Retinal pigment epithelial cell (primary cell): Measurements from ENCODE around the gene ARL15.

Source experiments
- DNase-seq: peaks from one replicate; pipeline ENCODE4 v3.0.0-alpha.2; 2010; ENCODE audit warnings: low read depth
- H3K4me3 ChIP-seq: 2 replicates; pipeline ENCODE4 v1.5.1; 2011; ENCODE audit warnings: mild to moderate bottlenecking, low read length, control low read depth, moderate library complexity
- TF ChIP-seq, protein P1 (sequence below): conservative IDR thresholded peaks from 2 replicates; pipeline ENCODE4 v1.5.1; 2011; ENCODE audit warnings: low read depth, low read length, control low read depth, inconsistent platforms

Gene ARL15

DNA sequence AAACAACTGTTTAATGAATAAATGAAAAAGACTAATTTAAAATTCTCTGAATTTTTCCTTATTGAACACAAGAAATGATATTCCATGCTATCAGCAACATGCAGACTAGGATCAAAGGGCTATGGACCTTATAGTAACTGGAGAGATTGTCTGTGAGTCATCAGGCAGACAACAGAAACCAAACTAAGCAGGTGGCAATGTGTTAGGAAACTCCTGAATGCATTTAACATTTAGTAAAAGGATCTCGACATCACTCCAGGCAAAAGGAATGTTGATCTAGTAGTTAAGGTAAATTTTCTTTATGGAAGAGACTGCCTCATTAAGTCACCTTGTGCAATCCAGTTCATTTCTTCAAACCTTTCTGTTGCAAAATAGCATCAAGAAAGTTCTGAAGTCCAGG is 58.4 kb downstream of the ARL15 start:
- no peak for DNase-seq
- TF ChIP-seq, protein P1, sequence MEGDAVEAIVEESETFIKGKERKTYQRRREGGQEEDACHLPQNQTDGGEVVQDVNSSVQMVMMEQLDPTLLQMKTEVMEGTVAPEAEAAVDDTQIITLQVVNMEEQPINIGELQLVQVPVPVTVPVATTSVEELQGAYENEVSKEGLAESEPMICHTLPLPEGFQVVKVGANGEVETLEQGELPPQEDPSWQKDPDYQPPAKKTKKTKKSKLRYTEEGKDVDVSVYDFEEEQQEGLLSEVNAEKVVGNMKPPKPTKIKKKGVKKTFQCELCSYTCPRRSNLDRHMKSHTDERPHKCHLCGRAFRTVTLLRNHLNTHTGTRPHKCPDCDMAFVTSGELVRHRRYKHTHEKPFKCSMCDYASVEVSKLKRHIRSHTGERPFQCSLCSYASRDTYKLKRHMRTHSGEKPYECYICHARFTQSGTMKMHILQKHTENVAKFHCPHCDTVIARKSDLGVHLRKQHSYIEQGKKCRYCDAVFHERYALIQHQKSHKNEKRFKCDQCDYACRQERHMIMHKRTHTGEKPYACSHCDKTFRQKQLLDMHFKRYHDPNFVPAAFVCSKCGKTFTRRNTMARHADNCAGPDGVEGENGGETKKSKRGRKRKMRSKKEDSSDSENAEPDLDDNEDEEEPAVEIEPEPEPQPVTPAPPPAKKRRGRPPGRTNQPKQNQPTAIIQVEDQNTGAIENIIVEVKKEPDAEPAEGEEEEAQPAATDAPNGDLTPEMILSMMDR = no peak
- H3K4me3 ChIP-seq = no peak overlapping the region

DNA sequence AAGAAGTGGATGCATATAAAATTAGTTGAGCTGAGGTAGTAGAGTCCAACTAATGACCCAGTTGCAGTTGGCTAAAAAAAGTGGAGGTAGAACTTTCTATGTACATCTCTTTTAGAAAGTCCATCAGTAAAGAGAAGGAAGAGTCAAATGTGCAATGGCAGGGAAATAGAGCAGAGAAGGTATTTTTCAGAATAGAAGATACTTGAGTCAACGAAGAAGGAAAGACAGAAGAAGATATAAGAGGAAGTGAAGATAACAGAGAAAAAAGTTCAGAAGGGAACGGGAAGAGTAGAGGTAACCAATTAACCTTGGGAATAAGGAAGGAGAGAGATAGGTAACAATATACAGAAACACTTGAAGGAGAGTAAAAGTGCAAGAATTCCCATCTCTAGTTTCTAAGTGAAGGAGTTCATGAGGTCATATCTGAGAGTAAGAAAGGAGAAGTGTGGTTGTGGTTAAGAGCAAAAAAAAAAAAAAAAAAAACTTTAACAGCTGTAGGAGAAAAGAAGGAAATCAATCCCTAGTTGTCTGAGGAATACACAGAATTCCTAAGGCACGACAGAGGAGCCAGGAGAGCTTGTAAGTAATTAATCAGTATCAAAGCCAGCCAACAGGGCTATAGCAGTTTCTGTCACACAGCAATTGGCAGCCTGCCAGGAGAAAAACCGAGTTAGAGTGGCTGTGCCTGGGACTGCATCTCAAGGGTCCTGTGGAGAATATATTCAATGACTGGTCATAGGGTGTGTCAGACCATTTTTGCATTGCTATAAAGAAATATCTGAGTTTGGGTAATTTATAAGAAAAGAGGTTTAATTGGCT is 61.0 kb downstream of the ARL15 start:
- TF ChIP-seq, protein P1 = no peak
- H3K4me3 ChIP-seq = no peak overlapping the region
- no peak for DNase-seq

DNA sequence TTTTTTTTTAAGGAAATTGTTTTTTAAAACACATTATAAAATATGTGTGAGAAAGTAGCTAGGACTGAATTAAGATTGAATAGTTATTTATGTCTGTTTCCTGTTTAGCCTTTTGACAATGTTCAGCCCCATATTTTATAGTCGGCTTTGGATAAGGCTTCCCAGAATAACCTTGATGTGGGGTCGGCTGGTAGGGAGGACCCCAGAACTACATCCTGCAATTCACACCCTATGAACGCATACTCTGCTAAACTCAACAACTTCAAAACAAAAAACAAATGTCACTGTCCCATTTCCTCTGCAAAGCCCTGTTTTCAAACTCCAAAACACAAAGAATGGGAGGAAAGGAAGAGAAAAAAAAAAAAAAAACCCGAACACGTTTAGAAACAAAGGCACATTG is 63.1 kb downstream of the ARL15 start:
- no peak overlapping the region for H3K4me3 ChIP-seq
- DNase-seq = no peak
- TF ChIP-seq, protein P1 = no peak

DNA sequence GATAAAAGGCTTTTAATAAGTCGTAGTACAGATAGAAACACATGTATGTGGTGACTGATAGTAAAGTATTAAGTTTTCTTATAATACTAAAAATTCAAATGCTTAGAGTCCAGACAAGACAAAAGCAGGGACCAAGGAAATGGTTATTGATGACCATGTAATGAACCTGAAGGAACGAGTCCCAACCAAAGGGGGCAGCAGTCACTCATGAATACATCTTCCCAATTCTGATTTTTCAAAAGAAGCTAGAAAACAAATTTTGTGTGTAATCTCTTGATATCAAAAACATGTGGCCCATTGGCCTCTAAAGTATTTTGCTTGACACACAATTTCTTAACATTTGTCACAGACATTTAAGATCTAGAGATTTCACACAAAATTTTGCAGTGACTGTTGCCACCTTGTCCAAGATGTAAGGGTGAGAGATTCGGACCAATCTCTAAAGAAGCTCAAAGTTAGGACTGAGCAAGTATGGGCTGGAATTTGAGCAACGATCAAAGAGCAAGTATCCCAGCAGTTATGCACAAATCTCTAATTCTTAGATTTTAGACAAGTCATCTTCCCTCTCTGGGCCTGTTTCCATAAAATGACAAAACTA is 66.8 kb downstream of the ARL15 start:
- DNase-seq = no peak
- TF ChIP-seq, protein P1 = peak; percentile 74
- H3K4me3 ChIP-seq = no peak overlapping the region

DNA sequence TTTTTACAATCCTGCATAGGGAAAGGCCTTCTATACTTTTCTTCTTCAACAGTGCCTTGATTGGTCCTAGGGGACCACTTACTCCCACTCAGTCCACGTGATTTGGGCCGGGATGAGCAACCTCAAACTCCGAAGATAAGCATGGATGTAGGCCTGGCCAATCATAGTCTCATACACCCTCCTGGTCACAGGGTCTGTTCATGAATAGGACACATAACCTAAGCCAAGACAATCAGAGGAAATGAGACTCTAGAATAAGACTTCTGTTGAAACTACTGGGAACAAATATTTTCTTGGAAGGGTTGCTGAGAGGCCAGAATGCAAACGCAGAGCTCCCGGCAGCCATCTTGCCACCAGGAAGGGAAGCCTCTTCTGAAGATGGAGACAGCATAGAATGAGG is 68.1 kb downstream of the ARL15 start:
- TF ChIP-seq, protein P1 = no peak
- no peak overlapping the region for H3K4me3 ChIP-seq
- no peak for DNase-seq

DNA sequence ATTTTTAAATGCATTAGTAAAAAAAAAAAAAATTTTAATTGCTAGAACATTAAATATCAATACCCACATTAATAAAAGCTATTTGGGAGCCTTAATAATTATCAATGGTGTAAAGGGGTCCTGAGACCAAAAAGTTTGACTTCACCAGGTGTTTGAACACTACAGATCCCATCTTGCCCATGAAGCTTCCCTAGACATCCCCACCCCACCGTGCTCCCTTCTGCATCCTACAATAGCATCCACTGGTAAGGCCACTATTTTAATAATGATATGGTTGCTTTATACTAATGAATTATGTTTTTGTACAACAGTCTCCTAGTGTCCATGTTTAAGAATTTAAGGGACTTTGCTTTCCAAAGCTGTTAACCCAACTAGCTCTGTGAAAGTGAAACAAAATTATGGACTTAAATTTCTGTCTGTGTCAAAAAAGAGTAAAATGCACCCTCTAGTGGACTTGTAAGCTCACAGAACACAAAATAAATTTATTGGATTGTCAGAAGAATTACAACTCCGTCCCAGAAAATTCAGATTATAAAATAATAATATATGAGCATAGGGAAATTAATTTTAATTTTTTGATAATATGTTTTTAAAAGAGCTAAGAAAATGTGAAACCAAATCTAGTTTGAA is 76.0 kb downstream of the ARL15 start:
- TF ChIP-seq, protein P1 = peak; percentile 60
- no peak for DNase-seq
- H3K4me3 ChIP-seq = no peak overlapping the region
